Measurements from ENCODE around the gene SEC16A.

The SEC16A gene

DNA sequence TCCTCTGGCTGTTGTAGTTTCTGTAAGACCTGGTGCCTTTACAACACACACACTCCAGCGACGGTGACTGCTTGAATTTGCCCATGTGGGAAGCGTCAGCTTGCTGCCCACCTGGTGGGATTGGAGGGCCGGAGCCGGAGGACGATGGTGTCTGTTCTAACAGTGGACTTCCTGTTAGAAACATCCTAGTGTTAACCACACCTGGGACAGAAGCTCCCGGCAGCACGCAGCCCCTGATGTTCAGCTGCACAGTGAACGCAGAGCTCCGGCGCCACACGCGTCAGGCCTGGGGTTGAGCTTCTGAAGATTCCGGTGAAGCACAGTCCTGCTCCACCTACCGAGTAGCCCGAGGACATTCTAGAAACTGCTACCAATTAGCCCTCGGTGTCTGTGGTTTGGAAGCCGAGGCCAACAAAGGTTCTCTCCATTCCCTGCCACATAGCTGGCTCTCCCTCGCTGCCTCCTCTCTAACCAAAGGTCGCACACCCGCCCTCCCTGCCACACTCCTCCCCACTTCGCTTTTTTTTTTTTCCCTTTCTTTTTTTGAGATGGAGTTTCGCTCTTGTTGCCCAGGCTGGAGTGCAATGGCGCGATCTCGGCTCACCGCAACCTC lies 58.0 kb downstream of the SEC16A start:
- no peak overlapping the region for H3K4me3 ChIP-seq (ENCODE audit: low read depth, low read length)
- TF ChIP-seq CTCF (IDR thresholded peaks at IDR 0.05; ENCODE audit: low read depth, low read length): no peak

GRCh38 chr9:136423432-136424146 lies 59.3 kb downstream of the SEC16A start:
- Histone ChIP-seq H3K36me3 (peaks cover 80% of the 10 kb centered on the region), H3K27me3 (ENCODE audit: insufficient read depth, low read depth, severe bottlenecking) (no peaks in the 10 kb centered on the region), H3K27ac (no peak overlapping the region), H3K9me3 (ENCODE audit: severe bottlenecking) (no peaks in the 10 kb centered on the region), H3K4me3 (ENCODE audit: low read depth, low read length) (no peak overlapping the region)
- DNase-seq: no peak
- TF ChIP-seq CTCF (IDR thresholded peaks at IDR 0.05; ENCODE audit: low read depth, low read length): no peak

More for the DNA sequence above, 58.0 kb downstream of the SEC16A start:
- no peak for DNase-seq
- H3K9me3 ChIP-seq (ENCODE audit: severe bottlenecking): no peaks in the 10 kb centered on the region
- peaks cover 75% of the 10 kb centered on the region for H3K36me3 ChIP-seq
- H3K27ac ChIP-seq: no peak overlapping the region
- no peaks in the 10 kb centered on the region for H3K27me3 ChIP-seq (ENCODE audit: insufficient read depth, low read depth, severe bottlenecking)

DNA sequence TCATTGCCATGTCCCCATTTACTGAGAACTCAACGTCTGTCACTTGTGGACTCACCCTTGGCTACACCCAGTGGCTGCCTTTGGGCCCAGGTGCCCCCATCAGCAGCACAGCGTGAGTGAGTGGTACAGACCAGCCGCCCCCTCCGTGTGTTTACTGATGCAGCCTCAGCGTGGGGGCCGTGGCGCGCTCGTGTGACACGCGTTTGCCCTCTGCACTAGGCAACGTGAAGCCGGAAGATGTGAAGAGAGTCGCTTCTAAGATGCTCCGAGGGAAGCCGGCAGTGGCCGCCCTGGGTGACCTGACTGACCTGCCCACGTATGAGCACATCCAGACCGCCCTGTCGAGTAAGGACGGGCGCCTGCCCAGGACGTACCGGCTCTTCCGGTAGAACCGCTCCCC lies 60.0 kb downstream of the SEC16A start:
- H3K27ac ChIP-seq: no peak overlapping the region
- TF ChIP-seq CTCF (IDR thresholded peaks at IDR 0.05; ENCODE audit: low read depth, low read length): no peak
- no peaks in the 10 kb centered on the region for H3K9me3 ChIP-seq (ENCODE audit: severe bottlenecking)
- peaks cover 76% of the 10 kb centered on the region for H3K36me3 ChIP-seq
- H3K4me3 ChIP-seq (ENCODE audit: low read depth, low read length): no peak overlapping the region
- DNase-seq: no peak
- H3K27me3 ChIP-seq (ENCODE audit: insufficient read depth, low read depth, severe bottlenecking): no peaks in the 10 kb centered on the region

DNA sequence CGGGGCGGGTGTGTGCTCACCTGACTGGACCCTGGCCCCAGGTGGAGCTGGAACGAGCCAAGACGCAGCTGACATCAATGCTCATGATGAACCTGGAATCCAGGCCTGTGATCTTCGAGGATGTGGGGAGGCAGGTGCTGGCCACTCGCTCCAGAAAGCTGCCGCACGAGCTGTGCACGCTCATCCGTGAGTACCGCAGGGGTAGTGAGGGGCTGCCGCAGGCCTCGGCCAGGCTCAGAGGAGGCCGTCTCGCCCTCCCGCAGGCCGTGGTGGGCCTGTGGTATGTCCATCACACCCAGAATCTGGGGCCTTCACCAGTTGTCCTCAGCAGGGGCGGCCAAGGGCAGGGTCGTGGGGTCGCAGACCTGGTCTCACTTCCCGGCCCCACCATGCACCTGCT lies 61.0 kb downstream of the SEC16A start:
- Histone ChIP-seq H3K27ac (no peak overlapping the region), H3K9me3 (ENCODE audit: severe bottlenecking) (no peaks in the 10 kb centered on the region), H3K4me3 (ENCODE audit: low read depth, low read length) (no peak overlapping the region), H3K36me3 (peaks cover 72% of the 10 kb centered on the region), H3K27me3 (ENCODE audit: insufficient read depth, low read depth, severe bottlenecking) (no peaks in the 10 kb centered on the region)
- TF ChIP-seq CTCF (IDR thresholded peaks at IDR 0.05; ENCODE audit: low read depth, low read length): no peak
- DNase-seq: no peak

- peaks cover 84% of the 10 kb centered on the region for H3K36me3 ChIP-seq
- no peaks in the 10 kb centered on the region for H3K27me3 ChIP-seq (ENCODE audit: insufficient read depth, low read depth, severe bottlenecking)
- DNase-seq: no peak
- TF ChIP-seq CTCF (IDR thresholded peaks at IDR 0.05; ENCODE audit: low read depth, low read length): no peak
- no peaks in the 10 kb centered on the region for H3K9me3 ChIP-seq (ENCODE audit: severe bottlenecking)
- no peak overlapping the region for H3K4me3 ChIP-seq (ENCODE audit: low read depth, low read length)
- H3K27ac ChIP-seq: no peak overlapping the region
Observed at GRCh38 chr9:136419092-136419420, 63.8 kb downstream of the SEC16A start.

Data from WERI-Rb-1 (cell line).